NCI-H460 (cell line): ENCODE results near the gene SLC4A5. TPM values are rescaled to one million over a fixed set of nuclear protein-coding genes. Genes with fewer than 3 reads are reported as not detected.

Experiments
- DNase-seq: peaks from one replicate; pipeline ENCODE4 v3.0.0-alpha.2; 2016; ENCODE audit warnings: low read depth; ENCODE audit errors: extremely low read depth
- total RNA-seq: library from RNA; depleted of rRNA; stranded (reverse); fragments of >200 nt; shearing (Covaris generic); gene quantifications from 2 replicates; pipeline ENCODE4 v1.2.3, GENCODE V29; 2014

The SLC4A5 gene
- total RNA-seq, 1 experiment from 2014 or later, result 0.40 TPM

DNA sequence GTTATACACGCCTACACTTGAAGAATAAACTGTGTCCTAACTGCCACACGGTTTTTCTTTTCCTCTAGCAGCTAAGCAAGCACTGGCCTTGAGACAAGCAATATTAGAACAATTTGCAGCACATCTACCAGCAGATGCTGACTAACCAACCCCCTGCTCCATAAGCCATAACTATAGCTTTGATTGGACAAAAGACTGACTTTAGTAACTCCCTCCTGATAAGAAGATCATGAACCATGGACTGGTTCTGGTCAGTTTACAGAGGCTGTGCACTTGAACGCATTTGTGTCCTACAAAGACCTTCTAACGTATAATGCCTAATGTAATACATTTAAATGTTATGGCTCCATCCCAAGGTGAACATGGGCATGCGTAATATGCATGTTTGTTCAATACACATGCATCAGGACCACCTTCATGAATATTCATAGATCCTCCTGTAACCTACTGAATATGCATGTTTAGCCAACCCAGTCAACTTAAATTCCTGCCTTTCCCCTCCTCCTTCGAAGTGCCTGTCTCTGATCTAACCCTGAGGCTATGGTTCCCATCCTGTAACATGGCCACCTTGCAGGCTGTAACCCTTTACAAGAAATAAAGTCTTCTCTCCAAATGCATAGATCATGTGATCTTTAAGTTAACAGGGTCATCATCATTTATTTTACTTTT, 26.5 kb downstream of the SLC4A5 start:
- no peak for DNase-seq

DNA sequence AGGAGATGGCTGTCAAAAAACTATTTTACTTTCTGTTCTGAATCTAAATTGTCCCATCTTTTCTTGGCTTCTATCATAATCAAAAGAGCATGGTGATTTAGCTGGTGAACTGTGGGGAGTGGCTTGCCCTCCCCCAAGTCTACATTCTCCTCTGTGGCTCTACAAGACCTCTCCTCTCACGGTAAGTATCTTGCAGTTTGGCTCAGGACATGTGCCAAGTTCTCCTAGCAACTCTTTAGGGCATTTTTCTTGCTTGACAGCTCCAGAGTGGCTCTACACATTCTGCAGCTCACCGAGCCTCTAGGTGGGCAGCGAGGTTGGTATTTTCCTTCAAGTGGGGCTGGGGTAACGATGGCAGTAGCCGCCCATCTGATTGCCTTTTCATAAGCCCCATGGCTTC, 29.1 kb downstream of the SLC4A5 start:
- DNase-seq, result no peak

DNA sequence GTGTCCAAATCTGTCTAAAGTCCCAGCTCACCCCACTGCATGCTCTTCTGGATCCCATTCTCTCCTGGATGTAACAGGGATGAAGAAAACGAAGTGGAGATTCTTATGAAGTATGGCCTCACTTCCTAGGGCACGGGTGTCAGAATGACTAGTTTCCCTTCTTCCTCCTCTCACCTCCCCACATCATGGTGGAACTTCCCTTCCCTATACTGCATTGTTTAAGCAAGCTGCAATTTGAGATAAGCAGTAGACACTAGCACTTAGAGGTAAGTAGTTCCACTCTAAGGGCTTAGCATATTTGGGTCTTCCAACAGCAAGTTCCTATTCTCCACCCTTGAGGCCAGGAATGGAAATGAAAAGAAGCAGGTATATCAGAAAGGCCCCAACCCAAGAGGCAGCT, 29.7 kb downstream of the SLC4A5 start:
- no peak for DNase-seq

DNA sequence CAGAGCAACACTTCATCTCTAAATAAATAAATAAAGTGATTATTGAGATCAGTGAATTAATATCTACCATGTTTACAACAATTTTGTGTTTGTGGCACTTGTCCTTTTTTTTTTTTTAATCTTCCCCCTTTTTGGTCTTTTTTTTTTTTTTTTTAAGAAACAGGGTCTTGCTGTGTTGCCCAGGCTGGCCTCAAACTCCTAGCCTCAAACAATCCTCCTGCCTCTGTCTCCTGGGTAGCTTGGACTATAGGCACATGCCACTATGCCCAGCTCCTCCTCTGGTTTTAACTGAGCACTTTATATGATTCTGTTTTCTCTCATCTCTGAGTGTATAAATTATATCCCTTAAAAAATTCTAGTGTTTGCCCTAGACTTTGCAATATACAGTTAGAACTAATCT, 30.3 kb downstream of the SLC4A5 start:
- no peak for DNase-seq

DNA sequence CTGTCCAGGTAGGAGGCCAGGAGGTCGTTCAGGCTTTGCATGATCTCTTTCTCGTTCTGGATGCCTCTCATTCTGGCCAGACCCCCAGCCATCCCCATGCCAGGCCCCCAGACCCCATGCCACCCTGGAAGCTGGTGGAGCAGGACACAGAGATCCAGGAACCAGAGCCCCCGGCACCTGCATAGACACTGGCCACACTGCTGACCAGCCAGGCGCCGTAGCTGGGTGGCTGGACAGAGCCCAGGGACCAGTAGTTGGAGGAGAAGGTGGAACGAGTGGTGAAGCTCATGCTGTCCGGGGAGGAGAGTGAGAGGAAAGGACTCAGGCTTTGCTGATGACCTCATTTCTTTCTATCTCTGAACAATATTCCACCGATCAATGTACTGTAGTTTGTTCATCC, 35.5 kb downstream of the SLC4A5 start:
- no peak for DNase-seq

DNA sequence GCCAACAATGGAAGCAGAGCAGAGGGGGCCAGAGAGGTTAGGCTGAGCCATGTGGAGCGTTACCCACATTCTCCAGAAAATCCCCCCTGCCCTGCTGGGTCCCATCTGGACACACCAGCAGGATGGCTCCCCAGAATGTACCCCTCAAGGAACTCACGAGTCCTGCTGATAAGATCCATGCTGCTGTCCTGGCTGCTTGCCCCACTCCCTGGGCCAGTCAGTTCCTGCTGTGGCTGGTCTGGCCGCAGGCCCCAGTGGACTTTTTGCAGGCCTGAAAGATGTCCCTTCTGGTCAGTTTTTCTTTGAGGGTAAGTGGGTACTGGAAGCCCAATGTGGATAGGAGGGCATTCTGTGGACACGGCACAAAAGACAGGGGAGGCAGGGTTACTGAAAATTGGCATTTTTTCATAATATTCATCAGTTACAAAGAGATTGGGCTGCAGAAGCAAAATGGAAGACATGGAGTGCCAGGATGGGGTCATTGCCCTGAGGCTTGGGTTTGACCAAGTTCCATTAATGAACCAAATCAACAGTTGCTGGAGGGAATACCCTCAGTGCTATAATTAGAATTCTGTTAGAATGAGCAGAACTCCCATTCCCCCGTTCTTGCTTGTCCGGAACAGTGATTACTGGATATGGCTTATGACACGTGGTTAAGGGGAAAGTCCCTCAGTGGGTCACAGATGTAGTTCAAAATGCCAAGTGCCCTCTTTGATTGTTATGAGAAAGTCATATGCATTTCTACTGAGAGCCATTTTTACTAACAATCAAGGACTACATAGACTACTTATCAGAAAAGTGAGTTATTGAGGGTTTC, 38.7 kb downstream of the SLC4A5 start:
- DNase-seq, result no peak

DNA sequence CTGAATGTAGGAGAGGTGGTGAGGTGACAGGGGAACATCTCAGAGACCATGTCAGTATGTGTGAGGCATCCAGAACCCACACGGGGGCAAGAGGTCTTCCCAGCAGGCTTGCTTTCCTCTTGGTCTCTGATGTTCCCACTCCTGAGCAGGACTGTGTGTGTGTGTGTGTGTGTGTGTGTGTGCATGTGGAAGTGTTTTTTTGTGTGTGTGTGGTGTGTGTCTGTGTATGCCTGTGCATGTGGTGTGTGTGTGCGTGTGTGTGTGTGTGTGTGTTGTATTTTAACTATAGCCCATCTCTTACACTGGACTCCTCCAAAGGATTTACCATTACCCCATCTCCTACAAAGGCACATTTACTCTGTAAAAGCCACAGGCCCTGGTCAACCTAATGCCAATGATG, 40.4 kb downstream of the SLC4A5 start:
- no peak for DNase-seq

DNA sequence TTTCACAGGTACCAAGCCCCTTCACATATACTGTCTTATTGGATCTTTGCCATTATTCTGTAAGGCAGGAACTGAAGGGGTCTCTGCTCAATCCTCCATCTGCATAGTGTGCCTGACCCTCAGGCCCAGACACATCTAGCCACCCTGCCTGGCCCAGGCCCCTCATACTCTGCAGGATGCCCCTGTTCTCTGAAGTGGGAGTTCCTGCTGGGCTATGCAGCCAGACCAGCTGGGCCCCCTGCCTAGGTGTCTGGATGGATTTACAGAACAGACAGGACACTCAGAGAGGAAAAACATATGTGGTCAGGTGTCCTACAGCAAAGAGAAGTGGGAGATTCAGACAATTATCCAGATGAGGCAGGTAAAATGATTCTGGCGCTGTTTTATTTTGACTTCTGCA, 42.0 kb downstream of the SLC4A5 start:
- no peak for DNase-seq

DNA sequence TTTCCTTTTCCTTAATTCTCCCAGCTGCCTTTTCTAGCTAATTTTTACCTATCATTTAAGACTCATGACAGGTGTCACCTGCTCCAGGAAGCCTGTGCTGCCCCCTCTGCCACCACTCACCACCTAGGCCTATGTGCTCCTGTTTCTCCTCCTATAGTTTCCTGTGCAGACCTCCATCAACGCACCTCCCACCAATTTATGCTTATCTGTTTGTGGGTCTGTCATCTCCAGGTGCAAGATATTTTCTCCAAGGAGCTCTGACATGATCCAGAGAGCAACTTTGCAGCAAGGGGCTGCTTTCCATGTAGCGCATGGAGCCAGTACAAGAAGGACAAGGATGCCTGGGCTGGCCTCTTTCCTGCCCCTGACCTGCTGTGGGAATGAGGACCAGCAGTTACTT, 42.7 kb downstream of the SLC4A5 start:
- DNase-seq, result no peak

DNA sequence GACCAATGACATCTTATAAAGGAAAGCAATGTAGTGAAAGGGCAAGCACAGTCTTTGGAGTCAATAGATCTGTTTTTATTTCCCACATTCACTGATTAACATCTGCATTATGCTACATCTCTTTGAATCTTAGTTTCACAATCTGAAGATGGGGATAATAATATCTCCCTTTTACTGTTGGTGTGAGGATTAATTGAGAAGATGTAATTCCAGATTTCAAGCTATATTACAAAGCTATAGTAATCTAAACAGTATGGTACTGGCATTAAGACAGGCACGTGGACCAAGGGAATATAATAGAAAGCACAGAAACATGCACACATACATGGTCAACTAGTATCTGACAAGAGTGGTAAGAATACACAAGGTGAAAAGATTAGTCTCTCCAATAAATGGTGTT, 45.3 kb downstream of the SLC4A5 start:
- no peak for DNase-seq

DNA sequence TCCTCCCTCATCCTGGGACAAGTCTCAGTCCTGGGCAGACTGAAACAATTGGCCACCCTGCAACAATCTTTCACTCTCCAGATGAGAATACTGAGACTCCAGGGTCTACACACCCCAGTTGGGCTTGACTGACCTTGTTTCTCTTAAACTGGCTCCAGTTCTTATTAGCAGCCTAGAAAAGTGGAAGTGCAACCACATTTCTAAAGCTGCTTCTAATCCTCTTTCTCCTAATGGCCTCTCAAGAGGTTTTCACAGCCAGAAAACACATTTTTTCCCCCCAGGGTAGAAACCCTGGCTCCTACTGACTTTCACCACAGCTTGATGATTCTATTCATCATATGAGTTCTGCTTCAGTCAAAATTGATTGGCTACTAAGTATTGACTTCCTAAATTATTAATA, 45.8 kb downstream of the SLC4A5 start:
- no peak for DNase-seq

DNA sequence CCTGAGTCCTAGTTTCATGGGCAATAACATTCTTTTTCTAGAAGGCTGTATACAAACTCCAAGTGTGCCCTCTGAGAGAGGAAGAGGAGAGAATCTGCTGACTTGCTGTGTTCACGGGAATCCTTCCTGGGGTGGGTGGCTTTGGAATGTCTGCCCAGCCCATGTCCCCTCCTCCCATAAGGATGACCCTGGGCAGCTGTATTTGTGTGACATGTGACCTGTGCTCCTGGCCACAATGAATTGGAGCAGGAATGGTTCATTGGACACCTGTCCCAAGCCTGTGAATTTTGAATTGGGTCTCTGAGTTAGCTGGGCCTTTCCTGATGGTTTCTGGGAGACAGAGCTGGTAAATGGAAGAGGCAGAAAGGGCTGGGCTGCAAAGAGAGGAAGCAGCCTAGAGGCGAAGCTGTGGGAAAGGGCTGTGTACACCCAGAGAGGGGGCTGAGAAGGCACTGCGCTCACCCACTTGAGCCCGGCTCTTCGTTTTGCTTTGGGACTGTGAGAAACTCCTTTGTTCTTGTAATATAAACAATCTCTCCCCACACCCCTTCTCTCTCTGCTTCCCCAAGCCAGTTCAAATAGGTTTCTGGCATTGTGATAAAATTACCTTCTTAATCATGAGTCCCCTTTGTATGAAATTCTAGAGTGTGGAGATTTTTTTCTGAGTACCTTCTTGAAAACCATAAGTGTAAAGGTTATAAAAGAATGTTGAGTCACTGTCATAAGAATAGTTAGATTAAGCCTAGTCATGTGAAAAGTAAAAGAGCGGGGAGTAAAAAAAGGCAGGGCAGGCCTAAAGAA, 49.8 kb downstream of the SLC4A5 start:
- no peak for DNase-seq

DNA sequence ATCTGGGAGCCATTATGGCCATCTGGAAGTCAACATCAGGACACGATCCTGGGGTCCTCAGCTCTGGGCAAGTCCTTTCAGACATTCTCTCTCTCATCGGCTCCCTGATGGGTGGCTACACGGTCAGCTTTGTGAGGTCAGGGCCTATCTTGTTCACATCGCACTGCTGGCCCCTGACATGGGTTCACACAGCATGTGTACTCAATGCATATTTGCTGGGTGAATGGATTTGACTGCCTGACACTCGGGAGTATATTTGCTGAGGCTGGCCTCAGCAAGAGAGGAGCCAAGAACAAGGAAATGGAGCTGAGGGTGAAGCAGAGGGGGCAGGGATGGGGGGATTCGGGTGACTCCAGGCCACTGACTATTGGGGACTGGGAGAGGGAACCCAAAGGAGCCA, 50.5 kb downstream of the SLC4A5 start:
- DNase-seq, result no peak

DNA sequence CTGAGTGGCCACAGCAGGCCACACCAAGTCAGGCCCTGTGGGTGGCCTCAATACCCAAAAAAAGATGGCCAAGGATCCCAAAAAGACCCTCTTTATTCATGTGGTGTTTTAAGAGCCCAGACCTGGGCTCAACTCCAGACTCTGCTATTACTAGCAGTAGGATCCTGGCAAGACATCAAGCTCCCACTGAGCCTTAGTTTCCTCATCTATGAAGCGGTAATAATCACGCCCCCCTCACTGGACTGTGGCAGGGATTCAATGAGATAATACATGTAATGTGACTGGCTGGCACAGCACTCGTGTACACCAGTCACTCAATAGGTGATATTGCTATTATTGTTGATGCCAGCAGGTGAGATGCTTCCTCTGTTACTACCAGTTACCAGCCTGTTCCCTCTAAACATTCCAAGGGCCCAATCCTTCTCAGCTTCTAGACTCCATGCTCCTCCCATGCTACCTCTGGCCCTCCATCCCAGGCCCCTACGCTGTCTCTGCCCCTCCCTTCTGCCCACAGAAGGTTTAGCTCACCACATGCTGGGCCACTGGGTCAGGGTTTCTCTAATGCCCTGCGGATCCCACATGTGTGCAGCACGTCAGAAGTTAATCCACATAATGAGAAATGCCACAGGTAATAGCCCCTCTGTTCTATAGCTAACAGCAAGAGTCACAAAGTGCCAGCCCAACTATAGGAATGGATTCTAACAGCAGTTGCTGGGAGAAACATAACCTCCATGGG, 51.2 kb downstream of the SLC4A5 start:
- DNase-seq, result no peak

DNA sequence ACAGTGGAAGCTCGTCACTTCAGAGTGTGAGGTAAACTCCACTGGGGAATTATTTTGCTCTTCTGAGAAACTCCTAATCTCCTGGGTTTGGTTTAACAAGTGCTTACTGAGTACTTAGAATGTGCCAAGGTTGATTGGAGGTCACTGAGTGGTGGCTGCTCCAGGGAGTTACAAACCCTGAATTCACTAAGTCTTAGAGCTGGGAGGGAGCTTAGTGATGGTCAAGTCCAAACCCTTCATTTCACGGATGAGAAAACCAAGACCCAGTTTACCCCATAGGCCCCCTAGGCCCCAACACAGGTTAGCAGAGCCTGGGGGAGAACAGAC, 52.0 kb downstream of the SLC4A5 start:
- no peak for DNase-seq

DNA sequence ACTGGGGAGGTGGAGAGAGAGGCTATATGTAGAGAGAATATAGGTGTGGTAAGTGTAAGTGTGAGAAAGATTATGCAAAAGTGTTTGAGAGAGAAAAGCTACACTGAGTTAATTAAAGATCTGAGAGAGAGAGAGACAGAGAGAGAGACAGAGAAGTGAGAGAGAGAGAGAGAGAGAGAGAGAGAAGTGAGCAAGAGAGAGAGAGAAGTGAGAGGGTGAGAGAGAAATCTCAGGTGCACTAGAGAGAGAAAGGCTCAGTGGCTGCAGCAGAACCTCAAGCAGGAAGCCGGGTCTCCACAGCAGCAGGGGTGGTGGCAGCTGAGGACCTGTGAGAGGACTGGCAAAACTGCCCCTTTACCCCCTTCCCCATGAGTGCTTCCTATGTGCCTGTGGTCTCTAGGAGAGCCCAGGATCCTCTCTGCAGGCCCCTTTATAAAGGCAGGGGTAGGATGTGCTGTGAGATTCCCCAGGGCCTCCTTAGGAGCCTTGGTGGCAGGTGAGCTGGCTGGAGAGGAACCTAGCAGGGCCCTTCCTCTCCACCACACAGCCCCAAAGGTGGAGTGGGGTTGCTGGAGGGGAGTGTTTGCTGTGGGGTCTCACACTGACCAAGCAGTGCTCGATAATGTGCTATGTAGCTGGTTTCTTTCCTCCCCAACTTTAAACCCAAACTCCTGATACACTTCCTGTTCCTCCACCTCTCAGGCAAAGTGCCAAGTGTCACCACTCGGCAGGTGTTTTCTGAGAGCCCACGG, 52.6 kb downstream of the SLC4A5 start:
- DNase-seq, result no peak

DNA sequence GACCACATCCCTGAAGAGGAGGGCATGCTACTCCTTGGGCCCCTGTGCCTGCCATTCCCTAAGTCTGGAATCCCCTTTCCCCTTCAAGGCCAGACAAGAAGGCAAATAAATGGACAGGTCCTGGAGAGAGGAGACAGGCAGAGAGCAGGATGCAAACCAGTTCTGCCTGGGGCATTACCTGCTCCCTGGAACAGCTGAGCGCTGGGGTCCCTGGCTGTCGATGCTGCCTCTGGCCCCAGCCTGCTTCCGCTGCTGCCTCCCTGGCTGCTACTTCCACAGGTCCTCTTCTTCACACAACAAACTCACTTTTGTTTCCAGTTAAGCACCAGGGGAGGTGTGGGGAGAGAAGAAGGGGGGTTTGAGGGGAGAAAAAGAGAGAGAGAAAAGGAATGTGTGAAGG, 53.1 kb downstream of the SLC4A5 start:
- no peak for DNase-seq

DNA sequence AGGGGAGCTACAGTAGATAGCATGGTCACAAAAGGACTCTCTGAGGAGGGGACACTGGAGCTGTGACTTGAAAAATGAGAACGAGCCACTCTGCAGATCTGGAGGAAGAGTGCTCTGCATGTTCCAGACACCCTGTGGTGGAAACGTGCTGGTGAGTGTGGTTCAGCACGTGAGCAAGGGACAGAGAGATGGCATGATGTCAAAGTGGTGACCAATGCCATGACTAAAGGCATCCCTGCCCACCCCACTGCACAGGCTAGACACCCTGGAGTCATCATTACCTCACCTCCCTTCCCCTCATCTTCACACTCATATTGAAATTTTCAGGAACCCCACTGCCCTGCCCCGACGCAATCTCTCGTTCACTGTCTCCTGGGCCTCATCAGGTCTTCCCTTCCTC, 56.5 kb downstream of the SLC4A5 start:
- no peak for DNase-seq

DNA sequence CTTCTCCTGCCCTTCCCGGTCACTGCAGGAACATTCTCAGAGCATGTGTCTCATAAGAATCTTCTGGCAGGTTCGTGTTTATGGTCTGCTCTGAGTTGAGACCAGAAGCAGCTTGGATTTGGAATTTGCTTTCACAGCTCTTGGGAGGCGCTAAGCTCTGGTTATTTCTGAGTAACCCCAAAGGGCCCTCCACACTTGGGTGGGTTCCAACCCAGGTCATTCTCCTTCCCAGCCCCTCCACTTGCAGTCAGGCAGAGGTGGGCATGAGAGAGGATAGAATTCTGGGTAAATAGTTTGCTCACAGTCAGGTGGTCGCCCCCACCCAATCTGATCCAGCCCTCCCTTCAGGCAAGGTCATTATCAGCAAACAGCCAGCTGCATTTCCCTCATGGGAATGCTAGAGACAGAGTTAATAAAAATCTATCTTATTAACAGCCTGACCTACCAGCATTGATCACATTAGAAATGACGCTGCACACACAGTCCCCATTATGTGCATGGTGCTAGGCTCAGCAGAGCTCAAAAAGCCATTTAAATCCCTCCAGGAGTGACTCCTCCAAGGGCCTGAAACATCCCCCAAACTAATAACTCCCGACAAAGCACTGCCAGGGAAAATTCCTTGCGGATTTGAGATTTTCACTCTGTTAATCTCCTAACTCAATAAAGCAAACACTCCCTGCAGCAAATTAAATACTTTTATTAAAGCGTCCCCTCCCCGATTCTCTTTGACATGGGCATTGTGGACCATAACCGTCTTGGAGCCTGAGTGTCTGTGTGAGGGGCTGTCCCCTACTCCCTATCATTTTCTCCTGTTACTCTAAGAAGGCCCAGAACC, 61.9 kb downstream of the SLC4A5 start:
- no peak for DNase-seq

DNA sequence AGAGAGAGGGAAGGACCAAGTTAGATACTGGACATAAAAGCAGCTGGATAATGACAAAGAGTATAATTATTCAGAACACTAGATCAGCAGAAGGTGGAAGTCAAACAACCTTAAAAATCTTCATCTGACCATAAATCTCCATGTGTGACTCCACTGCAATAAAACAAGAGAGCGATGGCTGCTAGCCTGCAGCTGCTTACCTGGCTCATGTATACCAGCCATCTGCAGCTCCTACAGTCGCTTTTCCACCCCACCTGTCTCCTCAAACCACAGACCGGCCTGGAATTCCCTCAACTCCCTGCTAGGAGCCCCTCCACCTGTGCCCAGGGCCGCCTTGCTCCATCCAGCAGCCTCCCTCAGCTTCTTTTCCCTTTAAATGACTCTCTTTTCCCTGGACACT, 64.5 kb downstream of the SLC4A5 start:
- no peak for DNase-seq
